Measurements from ENCODE around the gene OSER1. TPM values are rescaled to one million over a fixed set of nuclear protein-coding genes. Genes with fewer than 3 reads are reported as not detected.

Gene OSER1
- total RNA-seq, 1 experiment from 2014 or later, result 24.3 TPM

GRCh38 chr20:44200371-44200770 lies 10.2 kb downstream of the OSER1 start (continued):
- TF ChIP-seq MXD4 (CRISPR knock-in tag; IDR thresholded peaks at IDR 0.05; ENCODE audit: borderline replicate concordance), result no peak
- TF ChIP-seq ZMAT4 (CRISPR knock-in tag; IDR thresholded peaks at IDR 0.05), result no peak

GRCh38 chr20:44199877-44200276 lies 10.7 kb downstream of the OSER1 start:
- H3K9me3 Mint-ChIP-seq, result no peaks in the 10 kb centered on the region
- no peak overlapping the region for H3K27ac Mint-ChIP-seq
- DNase-seq (ENCODE audit: low spot score) (no peak), ATAC-seq (no peak)
- H3K4me1 Mint-ChIP-seq, result no peaks in the 10 kb centered on the region
- ChIA-PET CTCF (interaction anchor here (1.0 kb wide), 1 partner anchor 10 kb away, joined by 3 read pairs; no protein-coding TSS in a partner anchor), POLR2A (no interaction called here)
- no peak for TF ChIP-seq GABPB1 (CRISPR knock-in tag; IDR thresholded peaks at IDR 0.05)
- no peak for TF ChIP-seq CREB1 (CRISPR knock-in tag; IDR thresholded peaks at IDR 0.05)
- no peak for TF ChIP-seq NR3C1 (CRISPR knock-in tag; conservative IDR thresholded peaks at IDR 0.05; ENCODE audit: low read depth)
- no peak for TF ChIP-seq PREB (CRISPR knock-in tag; IDR thresholded peaks at IDR 0.05; ENCODE audit: borderline replicate concordance)
- no peak for TF ChIP-seq FOXP4 (CRISPR knock-in tag; IDR thresholded peaks at IDR 0.05)
- TF ChIP-seq ZBTB21 (CRISPR knock-in tag; IDR thresholded peaks at IDR 0.05; ENCODE audit: borderline replicate concordance), result no peak
- TF ChIP-seq OVOL2 (CRISPR knock-in tag; IDR thresholded peaks at IDR 0.05; ENCODE audit: borderline replicate concordance), result no peak
- no peak for TF ChIP-seq TP53 (CRISPR knock-in tag; IDR thresholded peaks at IDR 0.05)
- peaks cover 54% of the 10 kb centered on the region for H3K36me3 Mint-ChIP-seq
- H3K4me3 Mint-ChIP-seq, result no peak overlapping the region
- no peaks in the 10 kb centered on the region for H3K27me3 Mint-ChIP-seq (ENCODE audit: low read depth)

- peaks cover 54% of the 10 kb centered on the region for H3K36me3 Mint-ChIP-seq
- TF ChIP-seq FOXK1 (CRISPR knock-in tag; IDR thresholded peaks at IDR 0.05) (no peak), ZNF232 (CRISPR knock-in tag; IDR thresholded peaks at IDR 0.05) (no peak), NR2C2 (CRISPR knock-in tag; IDR thresholded peaks at IDR 0.05) (no peak), ATF6 (CRISPR knock-in tag; IDR thresholded peaks at IDR 0.05) (no peak), NFYB (CRISPR knock-in tag; conservative IDR thresholded peaks at IDR 0.05; ENCODE audit: low read depth) (no peak), NR3C1 (CRISPR knock-in tag; conservative IDR thresholded peaks at IDR 0.05; ENCODE audit: low read depth) (no peak), ZNF121 (CRISPR knock-in tag; IDR thresholded peaks at IDR 0.05) (no peak), CBFB (CRISPR knock-in tag; IDR thresholded peaks at IDR 0.05; ENCODE audit: low read depth) (no peak)
- H3K27me3 Mint-ChIP-seq (ENCODE audit: low read depth), result no peaks in the 10 kb centered on the region
- no peak for ATAC-seq
- no peaks in the 10 kb centered on the region for H3K9me3 Mint-ChIP-seq
- CTCF ChIA-PET, result no interaction called here
- no peak overlapping the region for H3K4me3 Mint-ChIP-seq
- no peaks in the 10 kb centered on the region for H3K4me1 Mint-ChIP-seq
- H3K27ac Mint-ChIP-seq, result no peak overlapping the region
- POLR2A ChIA-PET, result no interaction called here
- DNase-seq (ENCODE audit: low spot score), result no peak
Measured at GRCh38 chr20:44198872-44199271, 11.7 kb downstream of the OSER1 start.

- Mint-ChIP-seq H3K36me3 (peaks cover 36% of the 10 kb centered on the region), H3K27me3 (ENCODE audit: low read depth) (no peaks in the 10 kb centered on the region; the same call in 1 of the 2 replicates), H3K4me3 (no peak overlapping the region), H3K27ac (no peak overlapping the region), H3K9me3 (no peaks in the 10 kb centered on the region), H3K4me1 (no peaks in the 10 kb centered on the region)
- ATAC-seq (no peak), DNase-seq (ENCODE audit: low spot score) (no peak)
- CTCF ChIA-PET, result interaction anchor here (0.7 to 2.5 kb wide), 8 partner anchors 22 to 843 kb away, joined by 3 to 19 read pairs (median 4); partner anchors contain the start of gene FITM2
- POLR2A ChIA-PET, result no interaction called here
- TF ChIP-seq JUN (CRISPR knock-in tag; IDR thresholded peaks at IDR 0.05) (no peak), NFATC4 (CRISPR knock-in tag; IDR thresholded peaks at IDR 0.05) (no peak), ZNF263 (CRISPR knock-in tag; IDR thresholded peaks at IDR 0.05; ENCODE audit: low read depth) (no peak), AR (CRISPR knock-in tag; IDR thresholded peaks at IDR 0.05) (no peak), OVOL2 (CRISPR knock-in tag; IDR thresholded peaks at IDR 0.05; ENCODE audit: borderline replicate concordance) (no peak), ZNF416 (CRISPR knock-in tag; IDR thresholded peaks at IDR 0.05) (no peak), SP1 (CRISPR knock-in tag; conservative IDR thresholded peaks at IDR 0.05) (no peak), NFE2L1 (CRISPR knock-in tag; IDR thresholded peaks at IDR 0.05) (no peak), RELA (CRISPR knock-in tag; IDR thresholded peaks at IDR 0.05; ENCODE audit: borderline replicate concordance) (no peak), ZNF219 (CRISPR knock-in tag; IDR thresholded peaks at IDR 0.05; ENCODE audit: borderline replicate concordance) (no peak)
Measured at GRCh38 chr20:44196271-44196670, 14.3 kb downstream of the OSER1 start.
